HepG2 (cell line): Measurements from ENCODE around the gene PSKH1. TPM values are rescaled to one million over a fixed set of nuclear protein-coding genes. Genes with fewer than 3 reads are reported as not detected.

Experiments
- ATF4 ChIP-seq, 2 experiments: fragments of 450-650 bp in 1 of 2; sonication (generic) in 1 of 2; formaldehyde crosslinking; IDR thresholded peaks; 2 replicates each; pipeline versions ENCODE4 v1.5.0 to v1.8.0; 2020 to 2022; ENCODE audit warnings: mild to moderate bottlenecking in 1 of 2, missing genetic modification reagents in 1 of 2
- ATF5 ChIP-seq: sonication (generic); formaldehyde crosslinking; IDR thresholded peaks from 2 replicates; pipeline ENCODE4 v1.4.0; 2020; ENCODE audit warnings: mild to moderate bottlenecking, low read depth, missing genetic modification reagents
- CHD2 ChIP-seq: IDR thresholded peaks from 2 replicates; pipeline ENCODE4 v1.6.1; 2011; ENCODE audit warnings: low read depth, low read length, improper control_type of control experiment
- DDIT3 ChIP-seq: sonication (generic); formaldehyde crosslinking; IDR thresholded peaks from 2 replicates; pipeline ENCODE4 v1.4.0; 2020; ENCODE audit warnings: mild to moderate bottlenecking, missing genetic modification reagents
- FUBP1 ChIP-seq: sonication (generic); formaldehyde crosslinking; IDR thresholded peaks from 2 replicates; pipeline ENCODE4 v1.5.1; 2020; ENCODE audit warnings: missing genetic modification reagents, mild to moderate bottlenecking, borderline replicate concordance
- NFIC ChIP-seq: IDR thresholded peaks from 2 replicates; pipeline ENCODE4 v1.6.1; 2012; ENCODE audit warnings: mild to moderate bottlenecking, low read length, inconsistent platforms
- PAWR ChIP-seq: sonication (generic); formaldehyde crosslinking; IDR thresholded peaks from 2 replicates; pipeline ENCODE4 v1.4.0; 2020; ENCODE audit warnings: missing genetic modification reagents, mild to moderate bottlenecking, borderline replicate concordance
- PHF21A ChIP-seq: sonication (generic); formaldehyde crosslinking; IDR thresholded peaks from 2 replicates; pipeline ENCODE4 v1.5.0; 2020; ENCODE audit warnings: mild to moderate bottlenecking, missing genetic modification reagents
- PHF5A ChIP-seq: IDR thresholded peaks from one replicate; pipeline ENCODE4 v1.6.1; 2018; ENCODE audit warnings: low read depth, missing genetic modification reagents; ENCODE audit not compliant: unreplicated experiment
- TBX2 ChIP-seq: sonication (generic); formaldehyde crosslinking; IDR thresholded peaks from 2 replicates; pipeline ENCODE4 v1.5.0; 2020; ENCODE audit warnings: missing genetic modification reagents, mild to moderate bottlenecking, borderline replicate concordance
- USF2 ChIP-seq, 2 experiments: sonication (generic) in 1 of 2; formaldehyde crosslinking in 1 of 2; IDR thresholded peaks; 2 replicates each; pipeline versions ENCODE4 v1.5.1 to v1.6.1; 2011 to 2020; ENCODE audit warnings: borderline replicate concordance in 1 of 2, low read depth in 1 of 2, low read length in 1 of 2, mild to moderate bottlenecking in 1 of 2, missing genetic modification reagents in 1 of 2, moderate library complexity in 1 of 2
- ZNF281 ChIP-seq: sonication (generic); formaldehyde crosslinking; IDR thresholded peaks from 2 replicates; pipeline ENCODE4 v1.4.0; 2020; ENCODE audit warnings: missing genetic modification reagents, borderline replicate concordance
- ZNF33B ChIP-seq: sonication (generic); formaldehyde crosslinking; IDR thresholded peaks from 2 replicates; pipeline ENCODE4 v1.5.1; 2020; ENCODE audit warnings: mild to moderate bottlenecking, missing genetic modification reagents
- ZNF343 ChIP-seq: sonication (generic); formaldehyde crosslinking; IDR thresholded peaks from 2 replicates; pipeline ENCODE4 v1.4.0; 2020; ENCODE audit warnings: mild to moderate bottlenecking, missing genetic modification reagents
- ZNF367 ChIP-seq: sonication (generic); formaldehyde crosslinking; IDR thresholded peaks from 2 replicates; pipeline ENCODE4 v1.4.0; 2020; ENCODE audit warnings: missing genetic modification reagents, borderline replicate concordance
- ZNF720 ChIP-seq: sonication (generic); formaldehyde crosslinking; IDR thresholded peaks from 2 replicates; pipeline ENCODE4 v1.4.0; 2020; ENCODE audit warnings: missing genetic modification reagents
- ZNF780A ChIP-seq: sonication (generic); formaldehyde crosslinking; IDR thresholded peaks from 2 replicates; pipeline ENCODE4 v1.8.0; 2022; ENCODE audit warnings: mild to moderate bottlenecking, missing genetic modification reagents, moderate library complexity
- polyA plus RNA-seq, 8 experiments: library from polyadenylated mRNA; depleted of rRNA in 3 of 8; stranded (reverse) in 7 of 8; unstranded in 1 of 8; fragments of >200 nt; fragmentation: Illumina TruSeq in 4 of 8; extraction: Trizol in 4 of 8; gene quantifications; 2 replicates each; pipeline versions ENCODE4 v1.2.1 to v1.2.3, GENCODE V29; 2011 to 2016; ENCODE audit warnings: low read depth in 4 of 8, missing spikeins in 1 of 8, mixed read lengths in 1 of 8; ENCODE audit not compliant: insufficient read depth in 1 of 8
- total RNA-seq, 5 experiments: library from RNA; depleted of rRNA; stranded (reverse); fragments of >200 nt; fragmentation: Illumina TruSeq; extraction: Trizol; gene quantifications; 2 replicates each; pipeline ENCODE4 v1.2.3, GENCODE V29; 2016; ENCODE audit warnings: low read depth in 1 of 5

PSKH1 gene
- total and polyA plus RNA-seq, 2 of the 13 experiments (the other 11 are each of a cell fraction or from before 2014, with no cell fraction given), result 8.4 to 19.1 TPM

GRCh38 chr16:67872631-67873434 is 20.2 kb upstream of the PSKH1 start, which contains the start of gene EDC4 (continued):
- TF ChIP-seq FUBP1 (CRISPR knock-in tag) (0 out of 2 replicates have a peak, but pooled peaks have one; percentile 74), ZNF33B (CRISPR knock-in tag) (peak; percentile 92), USF2 (IDR thresholded peaks at IDR 0.05; ENCODE audit: low read depth, low read length) (no peak), USF2 (CRISPR knock-in tag; IDR thresholded peaks at IDR 0.05; ENCODE audit: borderline replicate concordance) (peak; percentile 32; the same call in 1 of the 2 replicates), ATF4 (CRISPR knock-in tag; IDR thresholded peaks at IDR 0.05) (peak in 1 of 2 experiments; percentile 79; a peak in 2 of 4 replicates), CHD2 (peak; percentile 79), ZNF720 (0 out of 2 replicates have a peak, but pooled peaks have one; percentile 82), TBX2 (CRISPR knock-in tag) (peak; percentile 94), ZNF281 (CRISPR knock-in tag) (peak; percentile 53; the same call in 1 of the 2 replicates), DDIT3 (CRISPR knock-in tag) (no peak), PHF5A (peak; percentile 95), ZNF367 (CRISPR knock-in tag) (peak; percentile 35; the same call in 1 of the 2 replicates), NFIC (peak; percentile 36; the same call in 1 of the 2 replicates), PAWR (CRISPR knock-in tag) (no peak), ZNF780A (CRISPR knock-in tag) (peak; percentile 85; the same call in 1 of the 2 replicates), ATF5 (CRISPR knock-in tag) (no peak; the same call in 1 of the 2 replicates), ZNF343 (CRISPR knock-in tag) (peak; percentile 44; the same call in 1 of the 2 replicates), PHF21A (CRISPR knock-in tag) (peak; percentile 86)
